Omental fat pad (tissue), 4 donors: ENCODE results near the gene RIPOR2. TPM values are rescaled to one million over a fixed set of nuclear protein-coding genes. Genes with fewer than 3 reads are reported as not detected.
"Not testable (repeated sequence)": the region's sequence is repeated elsewhere in the genome, so short reads cannot be mapped to it uniquely, and the experiment has no call there.

Source experiments
- ATAC-seq: fragments of 150-250 bp; one replicate; pipeline ENCODE4 v1.9.1; 2016; ENCODE audit warnings: mild to moderate bottlenecking, moderate library complexity; ENCODE audit not compliant: low FRiP score
- DNase-seq: peaks from one replicate; pipeline ENCODE4 v3.0.0-alpha.2; 2019; ENCODE audit warnings: low spot score
- CTCF ChIP-seq, 3 donors: fragments of 450-650 bp; IDR thresholded peaks; one replicate each; pipeline ENCODE4 v1.5.1; 2016 to 2017; ENCODE audit warnings: antibody characterized with exemption in 3 of 3, mild to moderate bottlenecking in 3 of 3, moderate library complexity in 2 of 3
- total RNA-seq, 4 donors: library from RNA; depleted of rRNA; stranded (reverse); fragments of >200 nt; gene quantifications; one replicate each; pipeline ENCODE4 v1.1.0, GENCODE V29; 2016

Gene RIPOR2
- total RNA-seq, 4 donors from 2014 or later: 13.9 to 75.0 (median 15.0) TPM

GRCh38 chr6:24953726-24954125, 18.0 kb upstream of the RIPOR2 start:
- no peak for TF ChIP-seq CTCF (IDR thresholded peaks at IDR 0.05)
- no peak for DNase-seq
- ATAC-seq: no peak

DNA sequence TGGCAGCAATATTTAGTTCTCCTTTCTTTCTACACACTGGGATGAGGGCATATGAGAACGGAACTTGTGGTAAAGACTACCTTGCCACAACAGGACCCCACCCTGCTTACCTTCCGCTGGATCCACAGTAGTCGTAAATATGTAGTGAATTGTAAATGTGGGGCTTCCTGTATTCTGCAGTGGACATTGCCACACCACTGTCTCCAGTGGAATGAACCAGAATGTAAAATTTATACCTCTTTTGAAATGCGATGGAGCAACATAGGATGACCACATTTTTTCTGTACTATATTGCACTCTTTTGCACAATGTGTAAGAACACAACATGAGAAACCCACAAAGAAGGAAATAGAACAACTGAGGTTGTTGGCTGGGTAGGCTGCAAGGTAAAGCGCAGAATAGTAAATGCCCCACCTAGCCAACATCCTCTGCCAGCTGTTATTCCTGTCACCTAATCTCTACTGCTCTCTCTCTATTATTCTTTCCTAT, 16.1 kb upstream of the RIPOR2 start:
- ATAC-seq: no peak
- TF ChIP-seq CTCF (IDR thresholded peaks at IDR 0.05): no peak
- DNase-seq: no peak

GRCh38 chr6:24950218-24950941, 14.6 kb upstream of the RIPOR2 start:
- DNase-seq: no peak
- no peak for TF ChIP-seq CTCF (IDR thresholded peaks at IDR 0.05)
- no peak for ATAC-seq

DNA sequence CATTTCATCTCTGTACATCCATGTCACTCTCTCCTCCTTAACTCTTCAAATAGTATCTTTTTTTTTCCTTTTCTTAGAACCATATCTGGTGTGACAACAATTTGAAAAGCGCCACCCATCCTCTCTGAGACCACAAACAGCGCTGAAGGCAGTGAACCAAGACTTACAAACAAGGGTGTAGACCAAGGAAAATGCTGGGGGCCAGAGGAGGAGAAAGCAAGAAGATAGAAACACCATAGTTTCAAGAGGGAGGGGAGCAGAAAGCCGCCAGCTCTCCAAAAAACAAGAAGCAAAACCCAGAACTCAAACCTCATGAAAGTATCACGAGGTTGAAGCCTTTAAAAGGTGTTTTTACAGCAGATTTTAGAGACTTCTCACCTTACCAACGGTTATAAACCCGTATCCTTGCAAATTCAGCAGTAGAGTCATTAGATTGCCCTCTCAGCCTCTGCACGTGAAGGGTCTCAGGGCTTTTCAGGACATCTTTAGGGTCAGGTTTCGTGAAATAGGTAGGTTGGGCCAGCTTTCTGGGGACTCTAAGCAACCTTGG, 13.3 kb upstream of the RIPOR2 start:
- TF ChIP-seq CTCF (IDR thresholded peaks at IDR 0.05): no peak
- no peak for ATAC-seq

DNA sequence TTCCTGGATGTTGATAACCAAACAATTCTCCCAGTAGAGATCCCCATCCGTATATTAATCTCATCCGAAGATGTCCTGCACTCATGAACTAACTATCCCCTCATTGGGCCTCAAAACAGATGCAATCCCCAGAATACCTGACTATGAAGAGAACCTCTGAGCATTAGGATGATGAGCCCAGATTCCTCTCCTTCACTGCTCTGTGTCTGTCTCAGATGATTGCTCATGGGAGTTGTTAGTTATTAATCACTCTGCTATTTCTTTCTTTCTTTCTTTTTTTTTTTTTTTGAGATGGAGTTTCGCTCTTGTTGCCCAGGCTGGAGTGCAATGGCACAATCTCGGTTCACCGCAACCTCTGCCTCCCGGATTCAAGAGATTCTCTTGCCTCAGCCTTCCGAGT, 12.5 kb upstream of the RIPOR2 start:
- ATAC-seq, DNase-seq: not testable (repeated sequence)

More for the DNA sequence above, 13.3 kb upstream of the RIPOR2 start:
- no peak for DNase-seq

DNA sequence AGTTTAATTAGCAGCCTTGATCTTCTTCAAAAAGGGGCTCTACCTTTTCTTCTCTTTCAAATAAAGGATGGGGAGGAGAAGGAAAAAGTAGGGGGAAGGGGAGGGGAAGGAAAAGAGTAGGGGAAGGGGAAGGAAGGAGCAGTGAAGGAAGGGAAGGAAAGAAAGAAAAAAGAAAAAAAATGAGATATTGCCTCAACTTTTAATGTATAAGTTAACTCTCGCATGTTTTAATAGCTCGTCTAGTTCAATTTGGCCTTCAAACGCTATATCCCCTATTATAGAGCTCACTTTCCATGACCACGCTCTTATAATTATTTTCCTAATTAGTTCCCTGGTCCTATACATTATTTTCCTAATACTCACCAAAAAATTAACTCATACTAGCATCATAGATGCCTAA, 11.9 kb upstream of the RIPOR2 start:
- ATAC-seq: no peak
- DNase-seq: no peak
- TF ChIP-seq CTCF (IDR thresholded peaks at IDR 0.05): no peak

DNA sequence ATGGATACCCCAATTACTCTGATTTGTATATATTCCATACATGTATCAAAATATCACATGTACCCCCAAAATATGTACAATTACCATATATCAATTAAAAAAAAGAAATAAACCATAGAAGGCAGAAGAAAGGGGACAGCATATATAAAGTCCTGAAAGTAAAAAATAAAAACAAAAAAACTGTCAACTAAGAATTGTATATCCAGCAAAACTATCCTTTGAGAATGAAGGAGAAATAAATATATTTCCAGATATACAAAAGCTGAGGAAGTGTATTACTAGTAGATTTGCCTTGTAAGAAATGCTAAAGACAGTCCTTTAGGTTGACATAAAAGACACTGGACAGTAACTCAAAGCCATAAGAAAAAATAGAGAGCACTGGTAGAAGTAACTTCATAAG, 9.3 kb upstream of the RIPOR2 start:
- ATAC-seq (no peak), DNase-seq (no peak)
- TF ChIP-seq CTCF (IDR thresholded peaks at IDR 0.05): no peak
